Measurements from ENCODE around the gene GNB1L. TPM values are rescaled to one million over a fixed set of nuclear protein-coding genes. Genes with fewer than 3 reads are reported as not detected.
A peak's percentile ranks its signal among the peaks of the same experiment; 100 is the strongest.

The GNB1L gene
- total and polyA plus RNA-seq, 9 of the 15 experiments (the other 6 are each of a cell fraction or from before 2014, with no cell fraction given) = 0.56 to 50.5 (median 10.2) TPM

- TF ChIP-seq RREB1 (CRISPR knock-in tag; IDR thresholded peaks at IDR 0.05) (peak; percentile 86), CTCF (IDR thresholded peaks at IDR 0.05 in 2 of 3, conservative IDR thresholded peaks at IDR 0.05 in 1 of 3; ENCODE audit: insufficient read depth in 2 of 3, low read depth in 1 of 3, low read length in 3 of 3) (peak in 2 of 3 experiments; percentile 6 to 28; a peak in 1 of 6 replicates), ZNF583 (CRISPR knock-in tag; IDR thresholded peaks at IDR 0.05) (peak; percentile 57), PHF8 (IDR thresholded peaks at IDR 0.05; ENCODE audit: borderline replicate concordance, low read length) (peak; percentile 56), IRF9 (tag; IDR thresholded peaks at IDR 0.05) (peak; percentile 6; the same call in 1 of the 2 replicates), ZBTB1 (CRISPR knock-in tag; IDR thresholded peaks at IDR 0.05; ENCODE audit: borderline replicate concordance, low read depth) (no peak), ZBTB9 (CRISPR knock-in tag; IDR thresholded peaks at IDR 0.05) (peak; percentile 94; the same call in 1 of the 2 replicates), BRD4 (IDR thresholded peaks at IDR 0.05) (peak; percentile 64), TEAD2 (tag; IDR thresholded peaks at IDR 0.05) (no peak), SIRT6 (IDR thresholded peaks at IDR 0.05; ENCODE audit: low read depth, low read length) (peak; percentile 94), ZNF384 (IDR thresholded peaks at IDR 0.05; ENCODE audit: low read depth, low read length) (0 out of 2 replicates have a peak, but pooled peaks have one; percentile 38), CHCHD3 (CRISPR knock-in tag; IDR thresholded peaks at IDR 0.05) (no peak), MAZ (CRISPR knock-in tag; conservative IDR thresholded peaks at IDR 0.05 in 1 of 2, IDR thresholded peaks at IDR 0.05 in 1 of 2) (peak in 1 of 2 experiments; percentile 65; a peak in 1 of 4 replicates), ZSCAN32 (CRISPR knock-in tag; IDR thresholded peaks at IDR 0.05) (peak; percentile 43), NFIX (CRISPR knock-in tag; IDR thresholded peaks at IDR 0.05; ENCODE audit: low read depth) (peak; percentile 87)
These were observed 1.1 kb upstream of the GNB1L start (continued) for GRCh38 chr22:19855504-19856409.
